Smooth muscle cell (in vitro differentiated cells): ENCODE measurements around the gene CRISPLD2. TPM values are rescaled to one million over a fixed set of nuclear protein-coding genes. Genes with fewer than 3 reads are reported as not detected.

ENCODE experiments used
- DNase-seq: peaks from one replicate; lab custom pipeline; 2025; ENCODE audit not compliant: unreplicated experiment; lab: John Stamatoyannopoulos, UW
- H2AFZ ChIP-seq: fragments of 200-600 bp; sonication (generic); 2 replicates; pipeline ENCODE4 v1.6.0; 2016; ENCODE audit warnings: antibody characterized with exemption, low read depth, mild to moderate bottlenecking
- H3F3A ChIP-seq: fragments of 200-600 bp; sonication (generic); 2 replicates; pipeline ENCODE4 v1.6.0; 2017; ENCODE audit warnings: antibody characterized with exemption, low read depth
- H3K27ac ChIP-seq: fragments of 200-600 bp; sonication (generic); 2 replicates; pipeline ENCODE4 v1.5.1; 2016; ENCODE audit warnings: low read depth, mild to moderate bottlenecking
- H3K27me3 ChIP-seq: fragments of 200-600 bp; sonication (generic); 2 replicates; pipeline ENCODE4 v1.6.1; 2016; ENCODE audit warnings: low read depth, mild to moderate bottlenecking
- H3K36me3 ChIP-seq: fragments of 200-600 bp; sonication (generic); 2 replicates; pipeline ENCODE4 v1.5.1; 2016; ENCODE audit warnings: low read depth
- H3K4me1 ChIP-seq: fragments of 200-600 bp; sonication (generic); 2 replicates; pipeline ENCODE4 v1.5.1; 2016; ENCODE audit warnings: low read depth
- H3K4me2 ChIP-seq: fragments of 200-600 bp; sonication (generic); 2 replicates; pipeline ENCODE4 v1.6.0; 2016; ENCODE audit warnings: mild to moderate bottlenecking
- H3K4me3 ChIP-seq: fragments of 200-600 bp; sonication (generic); 2 replicates; pipeline ENCODE4 v1.5.1; 2016; ENCODE audit warnings: mild to moderate bottlenecking
- H3K79me2 ChIP-seq: fragments of 200-600 bp; sonication (generic); 2 replicates; pipeline ENCODE4 v1.6.0; 2016; ENCODE audit warnings: low read depth, mild to moderate bottlenecking
- H3K9ac ChIP-seq: fragments of 200-600 bp; sonication (generic); 2 replicates; pipeline ENCODE4 v1.6.0; 2016; ENCODE audit warnings: low read depth
- H3K9me3 ChIP-seq: fragments of 200-600 bp; sonication (generic); replicated peaks from 2 replicates; pipeline ENCODE4 v1.5.1; 2016; ENCODE audit warnings: low read depth
- H4K20me1 ChIP-seq: fragments of 200-600 bp; sonication (generic); 2 replicates; pipeline ENCODE4 v1.6.0; 2016; ENCODE audit warnings: low read depth
- WGBS: methylation state at CpG from one replicate; pipeline ENCODE4 v1.1.7; 2016; ENCODE audit warnings: low lambda C conversion rate; 5-methylcytosine and 5-hydroxymethylcytosine counted together
- polyA plus RNA-seq: library from polyadenylated mRNA; unstranded; fragments of >200 nt; fragmentation: Nextera tagmentation; extraction: Ambion mirVana; gene quantifications from 2 replicates; pipeline ENCODE4 v1.2.1, GENCODE V29; 2016
- total RNA-seq: library from RNA; depleted of rRNA; stranded (reverse); fragments of >200 nt; gene quantifications from 2 replicates; pipeline ENCODE4 v1.2.3, GENCODE V29; 2014
- TF ChIP-seq, protein P1 (sequence below): fragments of 200-600 bp; sonication (generic); IDR thresholded peaks from 2 replicates; pipeline ENCODE4 v1.5.1; 2017; ENCODE audit warnings: borderline replicate concordance, mild to moderate bottlenecking, antibody characterized with exemption; ENCODE audit not compliant: insufficient read depth, poor library complexity, severe bottlenecking

Gene CRISPLD2
- total and polyA plus RNA-seq, 2 experiments from 2014 or later, result 63.1 to 105 TPM

DNA sequence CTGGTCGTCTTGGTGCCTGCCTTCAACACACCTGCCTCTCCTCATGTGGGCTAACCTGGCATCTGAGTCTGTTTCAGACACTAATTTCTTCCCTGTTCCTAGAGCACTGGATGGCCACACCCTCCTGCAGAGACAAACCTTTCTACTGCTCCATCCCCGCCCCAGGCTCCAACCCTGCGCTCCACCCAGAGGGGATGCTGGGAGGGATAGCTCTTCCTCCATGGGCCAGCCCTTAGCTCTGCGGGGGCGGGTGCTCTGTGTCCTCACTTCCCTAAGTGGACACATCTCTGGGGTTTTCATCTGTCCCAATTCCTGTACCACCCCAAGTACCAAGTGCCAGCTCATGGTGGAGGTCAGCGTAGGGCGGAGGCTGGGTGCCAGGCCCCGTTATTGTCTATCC, 11.0 kb upstream of the CRISPLD2 start:
- H3K4me3 ChIP-seq, result no peak overlapping the region
- H3K36me3 ChIP-seq, result no peaks in the 10 kb centered on the region
- no peaks in the 10 kb centered on the region for H3K79me2 ChIP-seq
- no peaks in the 10 kb centered on the region for H3K9me3 ChIP-seq
- H3K27me3 ChIP-seq, result no peaks in the 10 kb centered on the region
- peaks cover 8% of the 10 kb centered on the region for H3F3A ChIP-seq
- TF ChIP-seq, protein P1, sequence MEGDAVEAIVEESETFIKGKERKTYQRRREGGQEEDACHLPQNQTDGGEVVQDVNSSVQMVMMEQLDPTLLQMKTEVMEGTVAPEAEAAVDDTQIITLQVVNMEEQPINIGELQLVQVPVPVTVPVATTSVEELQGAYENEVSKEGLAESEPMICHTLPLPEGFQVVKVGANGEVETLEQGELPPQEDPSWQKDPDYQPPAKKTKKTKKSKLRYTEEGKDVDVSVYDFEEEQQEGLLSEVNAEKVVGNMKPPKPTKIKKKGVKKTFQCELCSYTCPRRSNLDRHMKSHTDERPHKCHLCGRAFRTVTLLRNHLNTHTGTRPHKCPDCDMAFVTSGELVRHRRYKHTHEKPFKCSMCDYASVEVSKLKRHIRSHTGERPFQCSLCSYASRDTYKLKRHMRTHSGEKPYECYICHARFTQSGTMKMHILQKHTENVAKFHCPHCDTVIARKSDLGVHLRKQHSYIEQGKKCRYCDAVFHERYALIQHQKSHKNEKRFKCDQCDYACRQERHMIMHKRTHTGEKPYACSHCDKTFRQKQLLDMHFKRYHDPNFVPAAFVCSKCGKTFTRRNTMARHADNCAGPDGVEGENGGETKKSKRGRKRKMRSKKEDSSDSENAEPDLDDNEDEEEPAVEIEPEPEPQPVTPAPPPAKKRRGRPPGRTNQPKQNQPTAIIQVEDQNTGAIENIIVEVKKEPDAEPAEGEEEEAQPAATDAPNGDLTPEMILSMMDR, result no peak
- no peak overlapping the region for H3K9ac ChIP-seq
- no peaks in the 10 kb centered on the region for H3K4me1 ChIP-seq
- H4K20me1 ChIP-seq, result no peaks in the 10 kb centered on the region
- no peak overlapping the region for H2AFZ ChIP-seq
- DNase-seq, result no peak
- no peak overlapping the region for H3K4me2 ChIP-seq
- no peak overlapping the region for H3K27ac ChIP-seq
- 85% methylated on average over 8 of the region's 8 CpGs for WGBS

- H3K9ac ChIP-seq, result no peak overlapping the region
- H3K27ac ChIP-seq, result no peak overlapping the region
- 95% methylated on average over 17 of the region's 17 CpGs for WGBS
- H3K4me2 ChIP-seq, result no peak overlapping the region
- peaks cover 8% of the 10 kb centered on the region for H3F3A ChIP-seq
- no peaks in the 10 kb centered on the region for H3K9me3 ChIP-seq
- H4K20me1 ChIP-seq, result no peaks in the 10 kb centered on the region
- TF ChIP-seq, protein P1, result no peak
- DNase-seq, result no peak
- no peaks in the 10 kb centered on the region for H3K4me1 ChIP-seq
- H3K36me3 ChIP-seq, result no peaks in the 10 kb centered on the region
- H3K4me3 ChIP-seq, result no peak overlapping the region
- H3K79me2 ChIP-seq, result no peaks in the 10 kb centered on the region
- no peaks in the 10 kb centered on the region for H3K27me3 ChIP-seq
- no peak overlapping the region for H2AFZ ChIP-seq
Observed at GRCh38 chr16:84810518-84811273, 9.1 kb upstream of the CRISPLD2 start.

- Histone ChIP-seq H3K4me1 (no peaks in the 10 kb centered on the region), H3K4me2 (no peak overlapping the region), H4K20me1 (no peaks in the 10 kb centered on the region), H3K27ac (no peak overlapping the region), H3K4me3 (no peak overlapping the region), H2AFZ (no peak overlapping the region), H3F3A (peaks cover 8% of the 10 kb centered on the region), H3K9me3 (no peaks in the 10 kb centered on the region), H3K9ac (no peak overlapping the region), H3K36me3 (no peaks in the 10 kb centered on the region), H3K27me3 (no peaks in the 10 kb centered on the region), H3K79me2 (no peaks in the 10 kb centered on the region)
- DNase-seq, result no peak
- 98% methylated on average over 2 of the region's 2 CpGs for WGBS
- TF ChIP-seq, protein P1, result no peak
Observed at GRCh38 chr16:84811529-84811928, 8.3 kb upstream of the CRISPLD2 start.
